ENCODE results near the gene FMN1. TPM values are rescaled to one million over a fixed set of nuclear protein-coding genes. Genes with fewer than 3 reads are reported as not detected.
A peak's percentile ranks its signal among the peaks of the same experiment; 100 is the strongest.

Gene FMN1
- total RNA-seq, 1 experiment from 2014 or later = 25.8 TPM

DNA sequence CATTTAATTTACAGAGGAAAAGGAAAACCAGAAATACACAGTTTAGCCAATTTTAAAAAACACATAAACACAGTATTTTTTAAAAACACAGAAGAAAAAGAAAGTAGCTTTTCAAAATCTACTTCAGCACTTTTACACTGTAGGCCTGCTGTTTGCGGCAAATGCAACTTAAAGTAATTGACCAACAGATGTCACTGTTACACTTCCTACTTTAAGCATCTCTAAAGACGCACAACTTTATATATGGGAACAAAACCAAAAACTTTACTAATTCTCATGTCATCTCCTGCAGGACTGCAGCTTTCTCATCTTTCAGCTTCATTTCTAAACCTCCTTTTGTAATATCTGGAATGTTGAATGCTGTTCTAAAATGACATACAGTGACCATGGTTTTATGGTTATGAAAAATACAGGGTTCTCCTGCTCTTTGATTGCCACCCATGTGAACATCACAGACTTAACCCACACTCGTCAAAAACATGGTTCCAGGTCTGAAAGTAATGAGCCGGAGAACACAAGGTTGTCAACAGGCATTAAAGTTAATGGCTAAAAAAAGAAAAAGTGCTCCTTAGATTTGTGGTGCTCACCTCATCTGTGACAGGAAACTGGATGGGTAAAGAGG, 107.9 kb downstream of the FMN1 start:
- BruUV-seq (replicated peaks) = no TSS peak
- no peaks in the 10 kb centered on the region for H3K79me2 ChIP-seq (ENCODE audit: low read depth)
- H3K36me3 ChIP-seq (ENCODE audit: low read depth) = no peaks in the 10 kb centered on the region
- H4K20me1 ChIP-seq (ENCODE audit: insufficient read depth) = no peaks in the 10 kb centered on the region
- H2AFZ ChIP-seq = no peak overlapping the region
- H3K9me2 ChIP-seq (ENCODE audit: insufficient read depth) = no peaks in the 10 kb centered on the region
- no peaks in the 10 kb centered on the region for H3K27me3 ChIP-seq (ENCODE audit: insufficient read depth, low read depth)
- no peak overlapping the region for H3K4me3 ChIP-seq
- H3K27ac ChIP-seq = no peak overlapping the region
- peak in 1 of 2 experiments; percentile 51 for DNase-seq
- ChIA-PET CTCF (interaction anchor here (0.5 to 2.0 kb wide), 5 partner anchors 18 to 614 kb away, joined by 3 to 27 read pairs (median 3); no protein-coding TSS in a partner anchor), POLR2A (ENCODE audit: unreplicated experiment) (interaction anchor here (0.5 to 0.6 kb wide), 3 partner anchors 64 to 153 kb away, joined by 3 to 4 read pairs (median 3); no protein-coding TSS in a partner anchor)
- 0 out of 2 replicates have a peak, but pooled peaks cover 4% of the 10 kb centered on the region for H3F3A ChIP-seq (ENCODE audit: insufficient read depth, low read depth)
- no peak overlapping the region for H3K4me2 ChIP-seq
- H3K4me1 ChIP-seq (replicated peaks; ENCODE audit: insufficient read depth) = peaks cover 42% of the 10 kb centered on the region
- TF ChIP-seq EZH2 (IDR thresholded peaks at IDR 0.05; ENCODE audit: low read depth) = no peak
- TF ChIP-seq, protein P1, sequence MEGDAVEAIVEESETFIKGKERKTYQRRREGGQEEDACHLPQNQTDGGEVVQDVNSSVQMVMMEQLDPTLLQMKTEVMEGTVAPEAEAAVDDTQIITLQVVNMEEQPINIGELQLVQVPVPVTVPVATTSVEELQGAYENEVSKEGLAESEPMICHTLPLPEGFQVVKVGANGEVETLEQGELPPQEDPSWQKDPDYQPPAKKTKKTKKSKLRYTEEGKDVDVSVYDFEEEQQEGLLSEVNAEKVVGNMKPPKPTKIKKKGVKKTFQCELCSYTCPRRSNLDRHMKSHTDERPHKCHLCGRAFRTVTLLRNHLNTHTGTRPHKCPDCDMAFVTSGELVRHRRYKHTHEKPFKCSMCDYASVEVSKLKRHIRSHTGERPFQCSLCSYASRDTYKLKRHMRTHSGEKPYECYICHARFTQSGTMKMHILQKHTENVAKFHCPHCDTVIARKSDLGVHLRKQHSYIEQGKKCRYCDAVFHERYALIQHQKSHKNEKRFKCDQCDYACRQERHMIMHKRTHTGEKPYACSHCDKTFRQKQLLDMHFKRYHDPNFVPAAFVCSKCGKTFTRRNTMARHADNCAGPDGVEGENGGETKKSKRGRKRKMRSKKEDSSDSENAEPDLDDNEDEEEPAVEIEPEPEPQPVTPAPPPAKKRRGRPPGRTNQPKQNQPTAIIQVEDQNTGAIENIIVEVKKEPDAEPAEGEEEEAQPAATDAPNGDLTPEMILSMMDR (conservative IDR thresholded peaks at IDR 0.05) = peak; percentile 64
- intact Hi-C loops (cut with micrococcal nuclease; ENCODE audit: unreplicated experiment) = loop anchor here (1.0 to 10.0 kb wide), 5 partner anchors 46 to 618 kb away; no protein-coding TSS in a partner anchor
- no peaks in the 10 kb centered on the region for H3K9me3 ChIP-seq (ENCODE audit: insufficient read depth, low read depth)

- Histone ChIP-seq H3K4me3 (no peak overlapping the region), H3K27ac (no peak overlapping the region), H3F3A (ENCODE audit: insufficient read depth, low read depth) (0 out of 2 replicates have a peak, but pooled peaks cover under 1% of the 10 kb centered on the region), H3K4me1 (replicated peaks; ENCODE audit: insufficient read depth) (peaks cover 37% of the 10 kb centered on the region), H3K9me3 (ENCODE audit: insufficient read depth, low read depth) (no peaks in the 10 kb centered on the region), H3K79me2 (ENCODE audit: low read depth) (no peaks in the 10 kb centered on the region), H3K4me2 (no peak overlapping the region), H3K36me3 (ENCODE audit: low read depth) (no peaks in the 10 kb centered on the region), H3K9me2 (ENCODE audit: insufficient read depth) (no peaks in the 10 kb centered on the region), H4K20me1 (ENCODE audit: insufficient read depth) (no peaks in the 10 kb centered on the region), H2AFZ (no peak overlapping the region), H3K27me3 (ENCODE audit: insufficient read depth, low read depth) (no peaks in the 10 kb centered on the region)
- intact Hi-C loops (cut with micrococcal nuclease; ENCODE audit: unreplicated experiment) = loop anchor here (10.0 kb wide), 1 partner anchor 620 kb away; no protein-coding TSS in a partner anchor
- POLR2A ChIA-PET (ENCODE audit: unreplicated experiment) = no interaction called here
- CTCF ChIA-PET = no interaction called here
- no TSS peak for BruUV-seq (replicated peaks)
- DNase-seq = no peak
- no peak for TF ChIP-seq EZH2 (IDR thresholded peaks at IDR 0.05; ENCODE audit: low read depth)
Measured at GRCh38 chr15:33084661-33085060, 109.9 kb downstream of the FMN1 start.

GRCh38 chr15:33083232-33084081, 111.1 kb downstream of the FMN1 start:
- CTCF ChIA-PET = interaction anchor here (1.0 kb wide), 3 partner anchors 15 to 61 kb away, joined by 3 read pairs; no protein-coding TSS in a partner anchor
- H3F3A ChIP-seq (ENCODE audit: insufficient read depth, low read depth) = no peaks in the 10 kb centered on the region

More at GRCh38 chr15:33083232-33084081, 111.1 kb downstream of the FMN1 start:
- no peaks in the 10 kb centered on the region for H4K20me1 ChIP-seq (ENCODE audit: insufficient read depth)
- peak overlapping the region; percentile 75 for H3K27ac ChIP-seq
- BruUV-seq (replicated peaks) = TSS peak; percentile 87
- no peaks in the 10 kb centered on the region for H3K36me3 ChIP-seq (ENCODE audit: low read depth)
- no peaks in the 10 kb centered on the region for H3K27me3 ChIP-seq (ENCODE audit: insufficient read depth, low read depth)
- no peak for TF ChIP-seq EZH2 (IDR thresholded peaks at IDR 0.05; ENCODE audit: low read depth)
- H3K4me3 ChIP-seq = no peak overlapping the region
- intact Hi-C loops (cut with micrococcal nuclease; ENCODE audit: unreplicated experiment) = loop anchor here (1.0 to 10.0 kb wide), 2 partner anchors 15 to 621 kb away; no protein-coding TSS in a partner anchor
- peak; percentile 65 to 79 for DNase-seq
- H3K4me2 ChIP-seq = peak overlapping the region; percentile 59
- H3K9me2 ChIP-seq (ENCODE audit: insufficient read depth) = no peaks in the 10 kb centered on the region
- H2AFZ ChIP-seq = no peak overlapping the region
- H3K79me2 ChIP-seq (ENCODE audit: low read depth) = no peaks in the 10 kb centered on the region
- POLR2A ChIA-PET (ENCODE audit: unreplicated experiment) = interaction anchor here (0.5 to 0.7 kb wide), 5 partner anchors 21 to 403 kb away, joined by 3 to 7 read pairs (median 3); no protein-coding TSS in a partner anchor
- H3K9me3 ChIP-seq (ENCODE audit: insufficient read depth, low read depth) = no peaks in the 10 kb centered on the region
- peaks cover 32% of the 10 kb centered on the region for H3K4me1 ChIP-seq (replicated peaks; ENCODE audit: insufficient read depth)
